Measurements from ENCODE around the gene ZNF670. TPM values are rescaled to one million over a fixed set of nuclear protein-coding genes. Genes with fewer than 3 reads are reported as not detected.
A peak's percentile ranks its signal among the peaks of the same experiment; 100 is the strongest.

ZNF670 gene
- total and polyA plus RNA-seq, 9 of the 15 experiments (the other 6 are each of a cell fraction or from before 2014, with no cell fraction given), result 7.1 to 23.4 (median 11.8) TPM

- TF ChIP-seq, protein P1, sequence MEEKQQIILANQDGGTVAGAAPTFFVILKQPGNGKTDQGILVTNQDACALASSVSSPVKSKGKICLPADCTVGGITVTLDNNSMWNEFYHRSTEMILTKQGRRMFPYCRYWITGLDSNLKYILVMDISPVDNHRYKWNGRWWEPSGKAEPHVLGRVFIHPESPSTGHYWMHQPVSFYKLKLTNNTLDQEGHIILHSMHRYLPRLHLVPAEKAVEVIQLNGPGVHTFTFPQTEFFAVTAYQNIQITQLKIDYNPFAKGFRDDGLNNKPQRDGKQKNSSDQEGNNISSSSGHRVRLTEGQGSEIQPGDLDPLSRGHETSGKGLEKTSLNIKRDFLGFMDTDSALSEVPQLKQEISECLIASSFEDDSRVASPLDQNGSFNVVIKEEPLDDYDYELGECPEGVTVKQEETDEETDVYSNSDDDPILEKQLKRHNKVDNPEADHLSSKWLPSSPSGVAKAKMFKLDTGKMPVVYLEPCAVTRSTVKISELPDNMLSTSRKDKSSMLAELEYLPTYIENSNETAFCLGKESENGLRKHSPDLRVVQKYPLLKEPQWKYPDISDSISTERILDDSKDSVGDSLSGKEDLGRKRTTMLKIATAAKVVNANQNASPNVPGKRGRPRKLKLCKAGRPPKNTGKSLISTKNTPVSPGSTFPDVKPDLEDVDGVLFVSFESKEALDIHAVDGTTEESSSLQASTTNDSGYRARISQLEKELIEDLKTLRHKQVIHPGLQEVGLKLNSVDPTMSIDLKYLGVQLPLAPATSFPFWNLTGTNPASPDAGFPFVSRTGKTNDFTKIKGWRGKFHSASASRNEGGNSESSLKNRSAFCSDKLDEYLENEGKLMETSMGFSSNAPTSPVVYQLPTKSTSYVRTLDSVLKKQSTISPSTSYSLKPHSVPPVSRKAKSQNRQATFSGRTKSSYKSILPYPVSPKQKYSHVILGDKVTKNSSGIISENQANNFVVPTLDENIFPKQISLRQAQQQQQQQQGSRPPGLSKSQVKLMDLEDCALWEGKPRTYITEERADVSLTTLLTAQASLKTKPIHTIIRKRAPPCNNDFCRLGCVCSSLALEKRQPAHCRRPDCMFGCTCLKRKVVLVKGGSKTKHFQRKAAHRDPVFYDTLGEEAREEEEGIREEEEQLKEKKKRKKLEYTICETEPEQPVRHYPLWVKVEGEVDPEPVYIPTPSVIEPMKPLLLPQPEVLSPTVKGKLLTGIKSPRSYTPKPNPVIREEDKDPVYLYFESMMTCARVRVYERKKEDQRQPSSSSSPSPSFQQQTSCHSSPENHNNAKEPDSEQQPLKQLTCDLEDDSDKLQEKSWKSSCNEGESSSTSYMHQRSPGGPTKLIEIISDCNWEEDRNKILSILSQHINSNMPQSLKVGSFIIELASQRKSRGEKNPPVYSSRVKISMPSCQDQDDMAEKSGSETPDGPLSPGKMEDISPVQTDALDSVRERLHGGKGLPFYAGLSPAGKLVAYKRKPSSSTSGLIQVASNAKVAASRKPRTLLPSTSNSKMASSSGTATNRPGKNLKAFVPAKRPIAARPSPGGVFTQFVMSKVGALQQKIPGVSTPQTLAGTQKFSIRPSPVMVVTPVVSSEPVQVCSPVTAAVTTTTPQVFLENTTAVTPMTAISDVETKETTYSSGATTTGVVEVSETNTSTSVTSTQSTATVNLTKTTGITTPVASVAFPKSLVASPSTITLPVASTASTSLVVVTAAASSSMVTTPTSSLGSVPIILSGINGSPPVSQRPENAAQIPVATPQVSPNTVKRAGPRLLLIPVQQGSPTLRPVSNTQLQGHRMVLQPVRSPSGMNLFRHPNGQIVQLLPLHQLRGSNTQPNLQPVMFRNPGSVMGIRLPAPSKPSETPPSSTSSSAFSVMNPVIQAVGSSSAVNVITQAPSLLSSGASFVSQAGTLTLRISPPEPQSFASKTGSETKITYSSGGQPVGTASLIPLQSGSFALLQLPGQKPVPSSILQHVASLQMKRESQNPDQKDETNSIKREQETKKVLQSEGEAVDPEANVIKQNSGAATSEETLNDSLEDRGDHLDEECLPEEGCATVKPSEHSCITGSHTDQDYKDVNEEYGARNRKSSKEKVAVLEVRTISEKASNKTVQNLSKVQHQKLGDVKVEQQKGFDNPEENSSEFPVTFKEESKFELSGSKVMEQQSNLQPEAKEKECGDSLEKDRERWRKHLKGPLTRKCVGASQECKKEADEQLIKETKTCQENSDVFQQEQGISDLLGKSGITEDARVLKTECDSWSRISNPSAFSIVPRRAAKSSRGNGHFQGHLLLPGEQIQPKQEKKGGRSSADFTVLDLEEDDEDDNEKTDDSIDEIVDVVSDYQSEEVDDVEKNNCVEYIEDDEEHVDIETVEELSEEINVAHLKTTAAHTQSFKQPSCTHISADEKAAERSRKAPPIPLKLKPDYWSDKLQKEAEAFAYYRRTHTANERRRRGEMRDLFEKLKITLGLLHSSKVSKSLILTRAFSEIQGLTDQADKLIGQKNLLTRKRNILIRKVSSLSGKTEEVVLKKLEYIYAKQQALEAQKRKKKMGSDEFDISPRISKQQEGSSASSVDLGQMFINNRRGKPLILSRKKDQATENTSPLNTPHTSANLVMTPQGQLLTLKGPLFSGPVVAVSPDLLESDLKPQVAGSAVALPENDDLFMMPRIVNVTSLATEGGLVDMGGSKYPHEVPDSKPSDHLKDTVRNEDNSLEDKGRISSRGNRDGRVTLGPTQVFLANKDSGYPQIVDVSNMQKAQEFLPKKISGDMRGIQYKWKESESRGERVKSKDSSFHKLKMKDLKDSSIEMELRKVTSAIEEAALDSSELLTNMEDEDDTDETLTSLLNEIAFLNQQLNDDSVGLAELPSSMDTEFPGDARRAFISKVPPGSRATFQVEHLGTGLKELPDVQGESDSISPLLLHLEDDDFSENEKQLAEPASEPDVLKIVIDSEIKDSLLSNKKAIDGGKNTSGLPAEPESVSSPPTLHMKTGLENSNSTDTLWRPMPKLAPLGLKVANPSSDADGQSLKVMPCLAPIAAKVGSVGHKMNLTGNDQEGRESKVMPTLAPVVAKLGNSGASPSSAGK (IDR thresholded peaks at IDR 0.05), result peak; percentile 34; the same call in 1 of the 2 replicates
- peak; percentile 77 for TF ChIP-seq MEIS2 (IDR thresholded peaks at IDR 0.05; ENCODE audit: partially characterized antibody)
- TF ChIP-seq ARID1B (IDR thresholded peaks at IDR 0.05), result peak; percentile 20; the same call in 1 of the 2 replicates
- TF ChIP-seq EP300 (IDR thresholded peaks at IDR 0.05; ENCODE audit: low read length), result peak; percentile 82
- TF ChIP-seq RCOR1 (IDR thresholded peaks at IDR 0.05; ENCODE audit: borderline replicate concordance in 1 of 2, low read depth in 2 of 2, low read length in 2 of 2), result no peak
- 0 out of 2 replicates have a peak, but pooled peaks have one; percentile 12 for TF ChIP-seq ZNF592 (IDR thresholded peaks at IDR 0.05)
- TF ChIP-seq ADNP (tag; IDR thresholded peaks at IDR 0.05), result no peak
- TF ChIP-seq KLF16 (IDR thresholded peaks at IDR 0.05), result no peak
- TF ChIP-seq L3MBTL2 (IDR thresholded peaks at IDR 0.05), result peak; percentile 62; the same call in 1 of the 2 replicates
- no peak for TF ChIP-seq MCM7 (IDR thresholded peaks at IDR 0.05)
- TF ChIP-seq BCOR (IDR thresholded peaks at IDR 0.05), result 0 out of 2 replicates have a peak, but pooled peaks have one; percentile 7
- 0 out of 2 replicates have a peak, but pooled peaks have one; percentile 11 for TF ChIP-seq CBFA2T3 (IDR thresholded peaks at IDR 0.05)
- peak; percentile 69 for TF ChIP-seq CREM (IDR thresholded peaks at IDR 0.05; ENCODE audit: low read depth)
- TF ChIP-seq EP400 (IDR thresholded peaks at IDR 0.05), result no peak
These were observed 697 bp upstream of the ZNF670 start (continued) for GRCh38 chr1:247079141-247079874.

All from K562 (cell line).